Measurements from ENCODE around the gene CRYZL1. TPM values are rescaled to one million over a fixed set of nuclear protein-coding genes. Genes with fewer than 3 reads are reported as not detected.
"Not testable (repeated sequence)": the region's sequence is repeated elsewhere in the genome, so short reads cannot be mapped to it uniquely, and the experiment has no call there.

The CRYZL1 gene
- total RNA-seq, 4 donors from 2014 or later: 30.8 to 172 (median 48.5) TPM

DNA sequence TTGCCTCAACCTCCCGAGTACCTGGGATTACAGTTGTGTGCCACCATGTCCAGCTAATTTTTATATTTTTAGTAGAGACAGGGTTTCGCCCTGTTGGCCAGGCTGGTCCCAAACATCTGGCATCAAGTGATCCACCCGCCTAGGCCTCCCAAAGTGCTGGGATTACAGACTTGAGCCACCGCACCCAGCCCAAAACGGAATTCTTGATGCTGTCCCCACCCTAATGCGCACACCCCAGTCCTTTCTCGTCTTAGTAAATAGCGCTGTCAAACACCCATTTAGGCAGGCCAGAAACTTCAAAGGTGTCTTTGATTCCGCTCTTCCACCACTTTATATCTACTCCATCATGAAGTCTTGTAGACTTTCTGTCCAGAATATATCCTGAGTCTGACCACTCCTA is 35.9 kb upstream of the CRYZL1 start:
- DNase-seq: no peak
- H3K27me3 ChIP-seq: no peaks in the 10 kb centered on the region
- no peak overlapping the region for H3K27ac ChIP-seq
- no peaks in the 10 kb centered on the region for H3K36me3 ChIP-seq
- no peaks in the 10 kb centered on the region for H3K4me1 ChIP-seq
- H3K9me3 ChIP-seq: no peaks in the 10 kb centered on the region
- TF ChIP-seq, protein P1, sequence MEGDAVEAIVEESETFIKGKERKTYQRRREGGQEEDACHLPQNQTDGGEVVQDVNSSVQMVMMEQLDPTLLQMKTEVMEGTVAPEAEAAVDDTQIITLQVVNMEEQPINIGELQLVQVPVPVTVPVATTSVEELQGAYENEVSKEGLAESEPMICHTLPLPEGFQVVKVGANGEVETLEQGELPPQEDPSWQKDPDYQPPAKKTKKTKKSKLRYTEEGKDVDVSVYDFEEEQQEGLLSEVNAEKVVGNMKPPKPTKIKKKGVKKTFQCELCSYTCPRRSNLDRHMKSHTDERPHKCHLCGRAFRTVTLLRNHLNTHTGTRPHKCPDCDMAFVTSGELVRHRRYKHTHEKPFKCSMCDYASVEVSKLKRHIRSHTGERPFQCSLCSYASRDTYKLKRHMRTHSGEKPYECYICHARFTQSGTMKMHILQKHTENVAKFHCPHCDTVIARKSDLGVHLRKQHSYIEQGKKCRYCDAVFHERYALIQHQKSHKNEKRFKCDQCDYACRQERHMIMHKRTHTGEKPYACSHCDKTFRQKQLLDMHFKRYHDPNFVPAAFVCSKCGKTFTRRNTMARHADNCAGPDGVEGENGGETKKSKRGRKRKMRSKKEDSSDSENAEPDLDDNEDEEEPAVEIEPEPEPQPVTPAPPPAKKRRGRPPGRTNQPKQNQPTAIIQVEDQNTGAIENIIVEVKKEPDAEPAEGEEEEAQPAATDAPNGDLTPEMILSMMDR (IDR thresholded peaks at IDR 0.05): no peak
- TF ChIP-seq POLR2A (IDR thresholded peaks at IDR 0.05): no peak
- no peak overlapping the region for H3K4me3 ChIP-seq

DNA sequence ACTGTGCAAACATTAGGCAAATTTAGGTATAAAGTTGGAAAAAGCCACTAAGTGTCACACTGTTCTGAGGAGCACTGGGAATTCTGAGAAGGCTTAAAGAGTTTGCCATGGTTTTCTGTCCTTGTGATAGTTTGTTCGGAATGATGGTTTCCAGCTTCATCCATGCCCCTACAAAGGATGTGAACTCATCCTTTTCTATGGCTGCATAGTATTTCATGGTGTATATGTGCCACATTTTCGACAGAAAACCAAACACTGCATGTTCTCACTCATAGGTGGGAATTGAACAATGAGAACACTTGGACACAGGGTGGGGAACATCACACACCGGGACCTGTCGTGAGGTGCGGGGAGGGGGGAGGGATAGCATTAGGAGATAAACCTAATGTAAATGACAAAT is 35.1 kb upstream of the CRYZL1 start:
- H3K36me3 ChIP-seq, H3K4me1 ChIP-seq, H3K4me3 ChIP-seq, H3K27me3 ChIP-seq, H3K27ac ChIP-seq, H3K9me3 ChIP-seq, DNase-seq: not testable (repeated sequence)

DNA sequence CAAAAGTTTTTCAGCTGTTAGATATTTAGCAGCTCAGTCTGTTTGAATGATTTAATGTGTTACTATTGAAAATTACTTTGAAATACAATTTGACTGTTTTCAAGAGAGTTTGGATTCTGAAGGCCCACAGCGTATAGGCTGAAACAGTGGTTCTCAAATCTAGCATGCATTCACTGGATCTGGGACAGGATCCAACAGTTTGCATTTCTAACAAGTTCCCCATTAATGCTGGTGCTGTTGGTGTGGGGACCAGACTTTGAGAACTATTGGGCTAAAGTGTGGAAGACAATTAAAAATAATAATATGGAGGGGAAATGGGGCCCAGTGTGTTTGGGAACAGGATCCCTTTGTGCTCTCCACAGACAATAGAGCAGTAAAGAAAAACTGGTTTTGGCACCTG is 32.7 kb upstream of the CRYZL1 start:
- TF ChIP-seq, protein P1 (IDR thresholded peaks at IDR 0.05): no peak
- no peak for TF ChIP-seq POLR2A (IDR thresholded peaks at IDR 0.05)
- no peaks in the 10 kb centered on the region for H3K27me3 ChIP-seq
- H3K9me3 ChIP-seq: no peaks in the 10 kb centered on the region
- DNase-seq: no peak
- H3K4me1 ChIP-seq: no peaks in the 10 kb centered on the region
- H3K27ac ChIP-seq: no peak overlapping the region
- no peaks in the 10 kb centered on the region for H3K36me3 ChIP-seq
- H3K4me3 ChIP-seq: no peak overlapping the region

DNA sequence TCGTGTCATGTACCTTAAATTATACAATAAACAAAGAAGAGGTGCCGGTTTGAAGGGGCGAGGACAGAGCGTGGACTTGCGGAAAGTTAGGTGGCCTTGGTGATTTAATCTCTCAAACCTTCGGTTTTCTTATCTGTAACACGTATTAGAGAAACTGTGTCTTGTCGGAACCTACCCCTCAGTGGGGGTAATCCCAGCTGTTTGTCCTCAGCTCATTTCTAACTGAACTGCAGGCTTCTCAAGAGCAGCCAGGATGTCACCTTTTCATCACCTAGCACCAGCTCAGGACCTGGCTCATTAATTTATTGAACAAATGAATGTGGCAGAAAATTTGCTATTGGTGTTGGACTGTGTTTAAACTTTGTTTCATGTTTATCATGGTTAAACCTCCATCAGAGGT is 31.9 kb upstream of the CRYZL1 start:
- Histone ChIP-seq H3K4me3 (no peak overlapping the region), H3K4me1 (no peaks in the 10 kb centered on the region), H3K27me3 (no peaks in the 10 kb centered on the region), H3K36me3 (no peaks in the 10 kb centered on the region), H3K9me3 (no peaks in the 10 kb centered on the region), H3K27ac (no peak overlapping the region)
- TF ChIP-seq, protein P1 (IDR thresholded peaks at IDR 0.05): no peak
- TF ChIP-seq POLR2A (IDR thresholded peaks at IDR 0.05): no peak
- DNase-seq: no peak

DNA sequence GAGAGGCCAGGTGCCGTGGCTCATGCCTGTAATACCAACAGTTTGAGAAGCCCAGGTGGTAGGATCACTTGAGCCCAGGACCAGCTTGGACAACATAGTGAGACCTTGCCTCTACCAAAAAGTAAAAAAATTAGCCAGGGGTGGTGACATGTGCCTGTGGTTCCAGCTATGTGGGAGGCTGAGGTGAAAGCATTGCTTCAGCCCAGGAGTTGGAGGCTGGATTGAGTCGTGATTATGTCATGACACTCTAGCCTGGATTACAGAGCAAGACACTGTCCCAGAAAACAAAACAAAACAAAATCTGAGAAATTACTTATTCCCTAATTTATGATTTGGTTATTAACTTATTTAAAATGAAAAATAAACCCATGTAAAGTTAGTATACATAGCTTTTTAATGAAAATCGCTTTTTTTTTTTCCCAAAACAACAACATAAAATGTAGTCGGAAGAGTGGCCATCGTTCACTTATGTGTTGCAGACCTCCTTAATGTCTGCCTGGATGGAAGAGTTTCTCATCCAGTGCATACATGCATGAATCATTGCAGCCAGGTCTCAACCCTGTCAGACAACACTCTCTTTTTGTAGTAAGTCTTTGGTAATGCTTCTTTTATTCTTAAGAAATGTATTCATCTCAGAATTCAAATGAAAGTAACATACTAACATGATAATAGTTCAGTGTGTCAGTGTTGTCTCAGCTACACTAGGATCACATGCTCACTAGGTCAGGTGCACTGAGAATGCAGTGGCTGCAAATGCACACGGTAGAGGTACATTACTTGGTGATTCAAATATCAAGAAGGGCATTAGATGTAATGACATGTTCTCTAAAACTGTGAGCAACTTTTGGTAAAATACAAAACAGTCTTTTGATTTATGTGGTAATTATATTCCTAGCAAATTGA is 28.8 kb upstream of the CRYZL1 start:
- Histone ChIP-seq H3K36me3 (no peaks in the 10 kb centered on the region), H3K27me3 (no peaks in the 10 kb centered on the region), H3K27ac (no peak overlapping the region), H3K9me3 (no peaks in the 10 kb centered on the region), H3K4me1 (peaks cover 0 to 5% (median 0%) of the 10 kb centered on the region in 4 donors), H3K4me3 (no peak overlapping the region)
- no peak for DNase-seq
- no peak for TF ChIP-seq POLR2A (IDR thresholded peaks at IDR 0.05)
- TF ChIP-seq, protein P1 (IDR thresholded peaks at IDR 0.05): no peak

DNA sequence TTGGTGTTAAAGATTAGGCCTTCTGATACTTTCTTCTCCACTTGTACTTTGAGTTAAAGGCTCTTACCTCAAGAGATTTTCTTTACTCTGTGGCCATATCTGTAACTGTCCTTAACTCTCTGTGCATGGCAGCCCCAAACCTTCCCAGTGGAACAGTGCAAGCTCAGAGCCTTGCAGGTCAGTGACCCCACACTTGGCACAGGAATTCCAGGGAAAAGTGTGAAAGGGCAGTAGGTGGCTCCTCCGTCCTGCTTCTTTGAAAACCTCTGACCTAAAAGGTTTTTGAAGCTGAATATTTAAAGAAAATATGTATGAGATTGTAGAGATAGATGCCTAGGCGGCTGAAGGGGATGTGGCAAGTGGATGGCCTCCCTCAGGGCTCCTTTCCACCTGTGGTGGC is 27.1 kb upstream of the CRYZL1 start:
- no peak overlapping the region for H3K4me3 ChIP-seq
- no peaks in the 10 kb centered on the region for H3K27me3 ChIP-seq
- DNase-seq: no peak
- H3K4me1 ChIP-seq: peaks cover 0 to 5% (median 0%) of the 10 kb centered on the region in 4 donors
- TF ChIP-seq, protein P1 (IDR thresholded peaks at IDR 0.05): no peak
- no peak for TF ChIP-seq POLR2A (IDR thresholded peaks at IDR 0.05)
- no peak overlapping the region for H3K27ac ChIP-seq
- no peaks in the 10 kb centered on the region for H3K36me3 ChIP-seq
- H3K9me3 ChIP-seq: no peaks in the 10 kb centered on the region

All from Peyer's patch (tissue), 4 donors.